BLaER1 treated with 17β-estradiol and CSF1 and Interleukin-3, amounts not matched to agents 10 nM and 100 nM (cell line): ENCODE data around the gene PAFAH1B1.

Experiments
- H3K27ac ChIP-seq, 11 experiments: shearing (Covaris generic); formaldehyde crosslinking; 2 replicates each; pipeline ENCODE4 v1.8.1; 2022
- H3K27me3 ChIP-seq, 11 experiments: shearing (Covaris generic); formaldehyde crosslinking; 2 replicates each; pipeline ENCODE4 v1.8.1; 2022
- H3K36me3 ChIP-seq, 11 experiments: shearing (Covaris generic); formaldehyde crosslinking; 2 replicates each; pipeline ENCODE4 v1.8.1; 2022
- H3K4me1 ChIP-seq, 10 experiments: shearing (Covaris generic); formaldehyde crosslinking; 2 replicates each; pipeline ENCODE4 v1.8.1; 2022
- H3K4me2 ChIP-seq, 11 experiments: shearing (Covaris generic); formaldehyde crosslinking; 2 replicates each; pipeline ENCODE4 v1.8.1; 2022
- H3K4me3 ChIP-seq, 10 experiments: shearing (Covaris generic); formaldehyde crosslinking; 2 replicates each; pipeline ENCODE4 v1.8.1; 2022
- H3K9ac ChIP-seq, 11 experiments: shearing (Covaris generic); formaldehyde crosslinking; 2 replicates each; pipeline ENCODE4 v1.8.1; 2022
- H3K9me3 ChIP-seq, 11 experiments: shearing (Covaris generic); formaldehyde crosslinking; replicated peaks in 1 of 11; 2 replicates each; pipeline ENCODE4 v1.8.1; 2022
- H4K20me1 ChIP-seq, 11 experiments: shearing (Covaris generic); formaldehyde crosslinking; 2 replicates each; pipeline ENCODE4 v1.8.1; 2022
- Cebpa-rat ChIP-seq, 11 experiments: shearing (Covaris generic); IDR thresholded peaks; 2 replicates each; pipeline ENCODE4 v1.8.1; 2022

The PAFAH1B1 gene

DNA sequence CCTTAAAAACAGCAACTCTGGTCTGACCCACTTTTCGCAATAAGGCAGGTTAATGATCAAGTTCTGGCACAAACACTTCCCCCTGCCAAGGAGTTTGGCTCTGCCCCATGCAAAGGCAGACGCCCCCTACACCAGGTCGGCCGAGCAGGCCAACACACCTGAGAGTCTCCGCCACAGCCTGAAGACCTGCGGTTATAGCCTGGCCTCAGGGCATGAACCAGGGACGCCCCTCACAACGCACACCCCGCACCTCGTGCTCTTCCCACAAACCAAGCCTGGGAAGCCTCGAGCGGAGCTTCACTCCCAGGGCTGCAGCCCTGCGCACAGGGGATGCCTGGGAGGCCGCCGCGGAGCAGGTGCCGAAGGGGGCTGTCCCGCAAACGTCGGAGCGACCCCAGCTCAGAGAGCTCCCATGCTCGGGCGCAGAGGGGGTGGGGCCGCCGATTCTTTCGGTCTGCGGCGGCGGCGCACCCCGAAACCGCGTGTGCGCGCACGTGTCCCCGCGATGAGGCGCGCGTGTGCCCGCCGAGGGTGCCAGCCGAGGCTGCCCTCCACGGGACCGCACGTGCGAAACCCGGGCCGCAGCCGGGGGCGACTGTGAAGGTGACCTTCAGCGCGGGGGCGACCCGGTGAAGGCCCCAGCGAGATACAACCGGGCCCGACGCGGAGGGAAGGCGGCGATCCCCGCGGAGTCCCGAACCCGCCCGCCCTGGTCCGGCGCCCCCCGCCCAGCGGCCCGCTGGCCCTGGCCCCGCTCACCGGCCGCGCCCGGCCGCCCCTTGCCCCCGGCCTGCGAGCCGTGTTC, 117.6 kb downstream of the PAFAH1B1 start:
- Histone ChIP-seq H3K4me2 (peak overlapping the region; percentile 88 to 98 (median 97)), H3K4me3 (peak overlapping the region; percentile 75 to 100 (median 94)), H3K27ac (peak overlapping the region; percentile 61 to 94 (median 92)), H3K4me1 (peaks cover 51 to 66% (median 59%) of the 10 kb centered on the region in 10 experiments), H3K27me3 (no peaks in the 10 kb centered on the region), H3K36me3 (peaks cover 0 to 24% (median 21%) of the 10 kb centered on the region in 11 experiments; a peak in 16 of 22 replicates), H3K9me3 (no peaks in the 10 kb centered on the region), H3K9ac (peak overlapping the region; percentile 87 to 97 (median 93)), H4K20me1 (peaks cover 26 to 54% (median 51%) of the 10 kb centered on the region in 11 experiments; a peak in 21 of 22 replicates)
- TF ChIP-seq Cebpa-rat (IDR thresholded peaks at IDR 0.05): no peak

DNA sequence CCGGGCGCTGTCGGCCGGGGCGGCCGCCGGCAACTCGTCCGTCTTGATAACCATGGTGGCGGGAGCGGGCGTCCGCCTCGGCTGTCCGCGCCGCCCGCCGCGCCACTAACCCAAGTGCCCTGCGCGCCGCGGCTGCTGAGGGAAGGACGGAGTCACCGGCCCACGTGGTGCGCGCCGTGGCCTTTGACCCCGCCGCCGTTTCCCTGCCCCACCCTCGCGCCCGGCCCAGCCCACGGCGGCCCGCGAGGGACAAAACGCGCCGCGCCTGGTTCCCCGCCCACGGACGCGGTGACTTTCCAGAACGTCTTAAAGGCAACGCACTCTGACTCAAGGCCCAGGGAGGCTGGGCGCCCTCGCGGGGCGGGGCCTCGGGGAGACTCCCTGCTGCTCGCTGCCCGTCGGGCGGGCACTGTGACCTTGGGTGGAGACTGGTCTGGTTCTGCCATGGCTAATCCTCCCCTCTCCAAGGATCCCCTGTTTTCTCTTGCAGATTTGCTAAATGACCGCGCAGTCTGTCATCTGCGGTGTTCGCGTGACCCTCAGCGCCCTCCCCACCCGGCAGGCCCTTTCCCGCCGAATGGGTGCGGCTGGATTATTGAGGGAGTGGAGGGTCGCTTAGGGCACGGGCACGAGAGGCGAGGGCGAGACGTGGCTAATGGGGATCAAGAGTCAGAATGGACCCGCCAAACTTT, 118.3 kb downstream of the PAFAH1B1 start, which contains the start of gene CLUH:
Gene CLUH, minus strand, starts transcription at position 157 of the 692 bp plus-strand sequence. Its CDS starts 103 bp downstream, at position 54.
- no peak for TF ChIP-seq Cebpa-rat (IDR thresholded peaks at IDR 0.05)
- Histone ChIP-seq H3K9ac (peak within 1 kb of the TSS; percentile 87 to 97 (median 93)), H3K4me1 (peaks cover 56 to 68% (median 62%) of the 10 kb centered on the region in 10 experiments), H3K36me3 (peaks cover 0 to 17% (median 13%) of the 10 kb centered on the region in 11 experiments; a peak in 16 of 22 replicates), H3K4me2 (peak within 1 kb of the TSS; percentile 88 to 98 (median 97)), H3K4me3 (peak within 1 kb of the TSS; percentile 75 to 100 (median 94)), H4K20me1 (peaks cover 20 to 47% (median 44%) of the 10 kb centered on the region in 11 experiments; a peak in 21 of 22 replicates), H3K27ac (peak within 1 kb of the TSS; percentile 71 to 94 (median 92)), H3K27me3 (no peaks in the 10 kb centered on the region), H3K9me3 (no peaks in the 10 kb centered on the region)

DNA sequence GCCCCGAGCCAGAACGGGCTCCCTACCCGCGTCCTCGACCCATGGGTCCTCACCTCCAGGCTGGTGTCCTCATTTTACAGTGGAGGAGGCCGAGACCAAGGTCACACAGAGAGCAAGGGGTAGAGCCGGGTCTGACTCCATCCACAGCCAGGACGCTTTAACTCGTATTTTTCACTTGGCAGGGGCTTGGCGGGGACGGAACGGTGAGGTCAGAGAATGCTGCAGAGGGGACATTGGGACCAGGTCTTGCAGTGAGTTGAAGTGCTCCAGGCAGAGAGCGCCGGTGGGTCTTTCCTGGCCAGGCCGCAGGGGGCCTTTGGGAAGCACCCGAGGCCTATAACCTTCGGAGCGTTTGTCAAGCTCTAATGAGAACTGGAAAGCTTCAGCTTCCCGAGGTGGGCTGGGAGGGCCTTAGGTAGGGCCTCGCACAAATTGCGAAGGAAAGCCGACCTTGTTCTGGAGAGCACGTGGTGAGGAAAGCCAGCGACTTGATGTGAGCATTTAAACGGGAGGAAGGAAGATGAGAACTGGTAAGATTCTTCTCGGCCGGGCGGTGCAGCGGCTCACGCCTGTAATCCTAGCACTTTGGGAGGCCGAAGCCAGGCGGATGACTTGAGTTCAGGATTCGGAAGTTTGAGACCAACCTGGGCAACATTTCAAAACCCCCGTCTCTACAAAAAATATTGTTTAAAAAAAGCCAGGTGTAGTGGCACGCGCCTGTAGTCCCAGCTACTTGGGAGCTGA, 119.0 kb downstream of the PAFAH1B1 start:
- H3K9ac ChIP-seq: peak overlapping the region; percentile 87 to 97 (median 93)
- peaks cover 13 to 40% (median 37%) of the 10 kb centered on the region in 11 experiments; a peak in 21 of 22 replicates for H4K20me1 ChIP-seq
- H3K36me3 ChIP-seq: peaks cover 0 to 10% (median 6%) of the 10 kb centered on the region in 11 experiments; a peak in 13 of 22 replicates
- no peaks in the 10 kb centered on the region for H3K9me3 ChIP-seq
- H3K4me2 ChIP-seq: peak overlapping the region; percentile 88 to 98 (median 95)
- peaks cover 57 to 70% (median 61%) of the 10 kb centered on the region in 10 experiments for H3K4me1 ChIP-seq
- peak overlapping the region; percentile 71 to 94 (median 92) for H3K27ac ChIP-seq
- no peak for TF ChIP-seq Cebpa-rat (IDR thresholded peaks at IDR 0.05)
- peak overlapping the region; percentile 75 to 100 (median 94) for H3K4me3 ChIP-seq
- no peaks in the 10 kb centered on the region for H3K27me3 ChIP-seq

DNA sequence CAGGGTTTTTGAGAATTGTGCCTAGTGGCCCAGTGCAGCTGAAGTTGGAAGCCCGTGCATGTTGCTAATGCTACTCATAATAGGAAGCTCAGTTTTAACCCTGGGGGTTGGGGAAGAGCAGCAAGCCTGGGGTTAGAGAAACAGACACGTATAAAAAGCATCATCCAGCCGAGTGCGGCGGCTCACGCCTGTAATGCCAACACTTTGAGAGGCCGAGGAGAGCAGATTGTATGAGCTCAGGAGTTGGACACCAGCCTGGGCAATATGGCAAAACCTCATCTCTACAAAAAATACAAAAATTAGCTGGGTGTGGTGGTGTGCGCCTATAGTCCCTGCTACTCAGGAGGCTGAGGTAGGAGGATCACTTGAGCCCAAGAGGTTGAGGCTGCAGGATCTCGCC, 120.4 kb downstream of the PAFAH1B1 start:
- Histone ChIP-seq H4K20me1 (peaks cover 0 to 25% (median 23%) of the 10 kb centered on the region in 11 experiments; a peak in 19 of 22 replicates), H3K4me2 (peak overlapping the region in 4 of 11 experiments; percentile 8 to 25 (median 23); a peak in 3 of 22 replicates)
- TF ChIP-seq Cebpa-rat (IDR thresholded peaks at IDR 0.05): no peak

DNA sequence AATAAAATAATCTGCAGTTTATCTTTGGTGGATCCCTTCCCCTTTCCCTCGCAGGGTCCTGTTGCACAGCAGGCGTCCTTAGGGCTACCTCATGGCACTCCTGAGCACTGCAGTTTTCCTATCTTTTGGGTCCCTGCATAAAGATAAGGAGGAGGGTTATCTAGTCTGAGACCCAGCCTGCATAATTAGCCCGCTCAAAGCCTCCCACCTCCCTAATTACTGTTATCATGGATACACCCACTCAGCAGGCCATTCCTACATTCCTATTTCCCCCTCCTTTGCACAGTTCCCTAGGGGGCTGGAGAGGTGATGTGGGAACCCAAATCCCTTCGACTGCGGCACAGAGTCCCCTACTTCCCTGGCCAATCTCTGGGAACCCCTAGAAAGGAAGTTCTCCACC, 123.2 kb downstream of the PAFAH1B1 start:
- H3K4me2 ChIP-seq: peak overlapping the region; percentile 37 to 76 (median 64); a peak in 21 of 22 replicates
- H3K27ac ChIP-seq: no peak overlapping the region
- H3K36me3 ChIP-seq: no peaks in the 10 kb centered on the region; a peak in 1 of 22 replicates
- peaks cover 0 to 7% (median 4%) of the 10 kb centered on the region in 11 experiments; a peak in 13 of 22 replicates for H3K27me3 ChIP-seq
- H3K4me1 ChIP-seq: peaks cover 27 to 49% (median 36%) of the 10 kb centered on the region in 10 experiments
- no peaks in the 10 kb centered on the region for H4K20me1 ChIP-seq
- H3K9me3 ChIP-seq: no peaks in the 10 kb centered on the region
- no peak for TF ChIP-seq Cebpa-rat (IDR thresholded peaks at IDR 0.05)
- peak overlapping the region in 1 of 11 experiments; percentile 28; a peak in 1 of 22 replicates for H3K9ac ChIP-seq
- H3K4me3 ChIP-seq: no peak overlapping the region

More for the DNA sequence above, 120.4 kb downstream of the PAFAH1B1 start:
- no peak overlapping the region for H3K27ac ChIP-seq
- no peak overlapping the region for H3K9ac ChIP-seq
- peaks cover 44 to 62% (median 48%) of the 10 kb centered on the region in 10 experiments for H3K4me1 ChIP-seq
- no peaks in the 10 kb centered on the region for H3K9me3 ChIP-seq
- H3K27me3 ChIP-seq: no peaks in the 10 kb centered on the region
- no peaks in the 10 kb centered on the region for H3K36me3 ChIP-seq
- H3K4me3 ChIP-seq: no peak overlapping the region

DNA sequence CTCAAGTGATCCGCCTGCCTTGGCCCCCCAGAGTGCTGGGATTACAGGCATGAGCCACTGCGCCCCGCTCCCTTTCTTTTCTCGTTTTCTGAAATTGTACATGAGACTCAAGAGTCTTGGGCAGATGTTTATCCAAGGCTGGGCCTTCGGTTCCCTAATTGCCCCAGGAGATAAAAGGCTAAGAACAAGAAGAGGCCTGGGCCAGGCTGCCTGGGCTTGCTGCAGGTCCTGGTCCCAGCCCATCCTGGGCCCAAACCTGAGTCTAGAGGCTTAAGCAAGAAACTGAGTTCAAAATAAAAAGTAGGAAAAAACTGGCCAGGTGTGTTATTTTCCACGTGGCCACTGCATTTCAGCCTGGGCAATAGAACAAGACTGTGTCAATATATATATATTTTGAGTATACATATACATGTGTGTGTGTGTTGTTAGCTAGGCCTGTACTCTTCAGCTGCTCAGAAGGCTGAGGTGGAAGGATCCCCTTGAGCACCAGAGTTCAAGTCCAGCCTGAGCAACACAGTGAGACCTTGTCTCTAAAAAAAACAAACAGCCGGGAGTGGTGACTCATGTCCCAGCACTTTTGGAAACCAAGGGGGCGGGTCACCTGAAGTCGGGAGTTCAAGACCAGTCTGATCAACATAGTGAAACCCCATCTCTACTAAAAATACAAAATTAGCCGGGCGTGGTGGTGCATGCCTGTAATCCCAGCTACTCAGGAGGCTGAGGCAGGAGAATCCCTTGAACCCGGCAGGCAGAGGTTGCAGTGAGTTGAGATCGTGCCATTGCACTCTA, 124.9 kb downstream of the PAFAH1B1 start:
- H4K20me1 ChIP-seq: peaks cover 0 to 12% (median 0%) of the 10 kb centered on the region in 11 experiments; a peak in 3 of 22 replicates

DNA sequence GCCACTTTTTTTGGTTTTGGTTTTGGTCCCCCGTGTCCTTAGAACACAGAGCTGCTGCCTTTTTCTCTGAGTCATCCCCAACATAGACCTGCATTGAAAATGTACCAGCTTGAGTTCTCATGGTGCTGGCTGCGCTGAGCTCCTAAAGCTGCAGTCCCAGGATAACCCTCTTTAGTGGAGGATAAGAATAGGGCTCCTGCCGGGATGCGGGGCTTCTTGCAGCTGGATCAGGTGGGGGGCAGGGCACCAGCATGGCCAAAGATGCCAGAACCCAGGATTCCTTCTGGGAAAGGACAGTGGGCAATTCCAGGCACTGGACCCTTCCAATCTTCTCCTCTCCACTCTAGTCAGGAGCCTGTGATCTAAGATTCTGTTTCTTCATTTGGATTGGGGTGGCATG, 126.4 kb downstream of the PAFAH1B1 start:
- Histone ChIP-seq H3K9me3 (no peaks in the 10 kb centered on the region), H3K36me3 (no peaks in the 10 kb centered on the region; a peak in 1 of 22 replicates), H3K27me3 (peaks cover 27 to 40% (median 37%) of the 10 kb centered on the region in 11 experiments), H3K4me2 (peak overlapping the region in 5 of 11 experiments; percentile 9 to 36 (median 14); a peak in 4 of 22 replicates), H4K20me1 (peaks cover 0 to 21% (median 0%) of the 10 kb centered on the region in 11 experiments; a peak in 4 of 22 replicates), H3K9ac (no peak overlapping the region), H3K27ac (no peak overlapping the region), H3K4me3 (no peak overlapping the region), H3K4me1 (peaks cover 19 to 36% (median 24%) of the 10 kb centered on the region in 10 experiments)
- no peak for TF ChIP-seq Cebpa-rat (IDR thresholded peaks at IDR 0.05)

More for the DNA sequence above, 124.9 kb downstream of the PAFAH1B1 start:
- peaks cover 15 to 35% (median 23%) of the 10 kb centered on the region in 10 experiments for H3K4me1 ChIP-seq
- H3K36me3 ChIP-seq: no peaks in the 10 kb centered on the region; a peak in 1 of 22 replicates
- peaks cover 13 to 24% (median 21%) of the 10 kb centered on the region in 11 experiments for H3K27me3 ChIP-seq
- no peak overlapping the region for H3K27ac ChIP-seq
- no peak overlapping the region for H3K9ac ChIP-seq
- no peak for TF ChIP-seq Cebpa-rat (IDR thresholded peaks at IDR 0.05)
- no peak overlapping the region for H3K4me3 ChIP-seq
- peak overlapping the region in 3 of 11 experiments; percentile 7 to 43 (median 10); a peak in 3 of 22 replicates for H3K4me2 ChIP-seq
- H3K9me3 ChIP-seq: no peaks in the 10 kb centered on the region
